ENCODE results near the gene CCDC9. TPM values are rescaled to one million over a fixed set of nuclear protein-coding genes. Genes with fewer than 3 reads are reported as not detected.

The CCDC9 gene
- 6.2 and 8.2 TPM in 2 replicates for total RNA-seq

GRCh38 chr19:47255879-47256692, at the start of gene CCDC9:
Gene CCDC9 (plus strand): TSS chr19:47256525. CDS start chr19:47258401, 1,876 bp downstream.

GRCh38 chr19:47230921-47231214, 25.5 kb upstream of the CCDC9 start, which contains the start of gene BBC3:
Gene BBC3 (minus strand): TSS chr19:47231199. CDS start chr19:47228431, 2,768 bp downstream.

DNA sequence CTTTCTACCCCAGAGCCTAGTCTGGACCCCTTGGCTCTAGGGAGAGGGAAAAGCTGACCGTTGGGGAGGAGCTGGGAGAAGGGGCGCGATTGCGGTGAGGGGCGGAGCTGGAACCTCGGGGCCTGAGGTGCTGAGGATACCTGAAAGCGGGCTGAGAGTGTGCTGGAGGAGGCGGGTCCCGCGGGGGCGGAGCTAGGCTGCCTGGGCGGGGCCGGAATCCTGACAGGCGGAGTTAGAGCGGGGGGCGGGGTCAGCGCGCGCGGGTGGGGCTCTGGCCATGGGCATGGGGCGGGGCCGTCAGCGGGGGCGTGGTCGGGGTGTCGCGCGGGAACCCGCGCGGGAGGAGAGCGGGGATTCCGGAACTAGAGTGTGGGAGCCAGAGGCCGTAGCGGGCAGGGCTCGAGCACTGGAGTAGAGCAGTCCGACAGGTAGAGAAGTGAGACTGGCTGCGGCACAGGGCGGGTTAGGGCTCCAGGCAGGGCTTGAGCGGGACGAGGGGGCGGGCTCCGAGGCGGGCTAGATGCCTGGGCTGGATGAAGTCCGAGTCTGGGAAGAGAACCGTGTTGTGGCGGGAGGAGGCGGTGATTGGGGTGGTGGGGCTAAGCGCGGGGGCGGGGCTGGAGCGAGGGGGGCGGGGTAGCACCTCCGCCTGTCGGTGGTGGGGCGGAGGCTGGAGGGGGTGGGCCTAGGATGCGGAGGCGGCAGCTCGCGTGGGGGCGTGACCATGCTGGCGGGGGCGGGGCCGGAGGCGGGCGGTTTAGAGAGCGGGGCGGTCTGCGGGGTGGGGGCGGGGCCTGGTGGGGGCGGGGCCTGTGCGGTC, 18.0 kb downstream of the CCDC9 start, which contains the start of gene INAFM1:
TSS of gene INAFM1 (plus strand) at position 815 of the 820 bp plus-strand sequence. CDS start 35 bp downstream, outside the sequence.

GRCh38 chr19:47309608-47310007, 53.3 kb downstream of the CCDC9 start, which contains the start of gene C5AR1:
Gene C5AR1 (plus strand): TSS chr19:47309861. CDS start chr19:47309896, 35 bp downstream.

Other genes with a start within 250 kb of the CCDC9 start
- gene NPAS1, start 236.7 kb upstream of the CCDC9 start, total RNA-seq: under 0.01 TPM in 1 of 2 replicates, not detected in the other
- gene TMEM160, start 207.9 kb upstream of the CCDC9 start, total RNA-seq: 15.8 and 30.4 TPM in 2 replicates
- 7.4 and 17.5 TPM in 2 replicates for gene ZC3H4, start 142.7 kb upstream of the CCDC9 start, total RNA-seq
- gene SAE1, start 125.7 kb upstream of the CCDC9 start, total RNA-seq: 174 and 175 TPM in 2 replicates
- 19.9 and 22.2 TPM in 2 replicates for gene BBC3, start 25.3 kb upstream of the CCDC9 start, total RNA-seq
- 1.1 TPM in 2 replicates for gene INAFM1, start 18.4 kb downstream of the CCDC9 start, total RNA-seq
- not detected in 2 replicates for gene C5AR1, start 53.3 kb downstream of the CCDC9 start, total RNA-seq
- gene C5AR2, start 75.7 kb downstream of the CCDC9 start, total RNA-seq: not detected in 2 replicates
- 5.3 and 9.7 TPM in 2 replicates for gene DHX34, start 92.8 kb downstream of the CCDC9 start, total RNA-seq
- 0.13 and 0.65 TPM in 2 replicates for gene MEIS3, start 163.0 kb downstream of the CCDC9 start, total RNA-seq
- not detected in 2 replicates for gene SLC8A2, start 215.4 kb downstream of the CCDC9 start, total RNA-seq
- 2.6 and 6.4 TPM in 2 replicates for gene KPTN, start 227.7 kb downstream of the CCDC9 start, total RNA-seq